ENCODE measurements around the gene ACO2.
A peak's percentile ranks its signal among the peaks of the same experiment; 100 is the strongest.

Gene ACO2

DNA sequence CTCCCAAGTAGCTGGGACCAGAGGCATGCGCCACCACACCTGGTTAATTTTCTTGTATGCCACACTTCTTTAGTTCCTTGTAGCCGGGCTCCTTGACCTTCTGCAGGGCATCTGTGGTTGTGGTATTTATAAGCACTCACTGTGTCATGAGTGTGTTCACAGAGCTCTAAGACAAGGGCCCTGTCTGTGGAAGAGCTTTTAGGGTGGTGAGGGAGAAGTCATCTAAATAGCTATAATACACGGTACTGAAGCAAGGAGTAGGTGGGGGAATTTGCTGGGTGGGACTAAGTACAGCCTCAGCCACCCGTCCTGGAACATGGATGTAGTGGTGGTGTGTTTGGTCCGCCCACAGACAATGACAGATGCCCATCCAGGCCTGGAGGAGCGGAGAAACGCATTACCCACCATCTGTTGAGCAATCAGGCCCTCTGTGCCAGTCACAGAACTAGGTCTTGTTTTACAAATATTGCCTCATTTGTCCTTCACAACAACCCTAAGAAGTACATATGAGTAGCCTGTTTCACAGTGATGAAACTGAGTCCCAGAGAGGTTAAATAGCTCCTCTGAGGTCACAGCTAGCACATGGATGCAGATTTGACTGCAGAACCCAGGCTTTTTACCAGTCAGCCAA, 10.1 kb downstream of the ACO2 start:
- Histone ChIP-seq H2BK5ac (ENCODE audit: low read depth, low read length, poor library complexity) (no peak overlapping the region), H3K4me3 (ENCODE audit: low read depth, low read length) (no peak overlapping the region)

DNA sequence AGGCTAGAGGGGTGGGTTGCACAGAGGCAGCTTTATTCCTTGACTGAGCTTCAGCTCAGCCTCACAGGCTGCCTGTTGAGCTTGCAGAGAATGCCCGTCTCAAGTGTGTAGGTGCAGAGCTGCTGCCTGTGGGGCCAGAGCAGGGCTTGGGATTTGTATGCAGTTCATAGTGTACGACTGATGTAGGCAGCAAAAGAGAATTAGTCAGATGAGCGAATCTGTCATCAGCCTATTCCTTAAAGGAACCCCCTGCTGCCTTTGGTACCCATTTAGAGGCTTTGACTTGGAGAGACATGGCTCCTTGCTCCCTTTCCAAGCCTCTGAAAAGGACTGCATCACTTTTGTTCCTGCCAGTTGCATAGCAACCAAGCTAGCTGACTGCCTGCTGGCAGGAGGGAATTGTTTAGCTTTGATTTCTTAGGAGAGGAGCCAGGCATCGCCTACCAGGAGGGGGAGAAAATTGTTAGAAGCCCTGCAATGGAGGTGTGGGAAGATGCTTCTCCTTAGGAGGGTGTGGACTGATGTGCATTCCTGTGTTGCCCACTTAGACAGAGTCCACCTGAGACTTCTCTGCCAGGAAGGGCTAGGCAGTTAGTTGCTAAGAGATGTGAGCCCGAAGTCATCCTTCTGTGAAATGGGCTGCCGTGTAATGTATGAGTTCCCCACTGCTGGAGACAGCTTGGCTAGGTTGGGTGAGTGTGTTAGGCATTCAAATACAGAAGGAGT, 10.9 kb downstream of the ACO2 start:
- Histone ChIP-seq H4K12ac (ENCODE audit: low read depth, low read length) (no peak overlapping the region), H3K4ac (ENCODE audit: low read depth, low read length) (peak overlapping the region; percentile 39), H3K79me1 (ENCODE audit: low read length) (no peaks in the 10 kb centered on the region), H3K36me3 (ENCODE audit: control insufficient read depth in 1 of 2, insufficient read depth in 2 of 2, low read length in 2 of 2) (peaks cover 0 to 3% of the 10 kb centered on the region in 2 experiments), H3K4me1 (ENCODE audit: control insufficient read depth in 1 of 2, insufficient read depth in 2 of 2, low read length in 2 of 2) (peaks cover 0 to 3% of the 10 kb centered on the region in 2 experiments), H3K79me2 (ENCODE audit: control insufficient read depth, insufficient read depth, low read length, poor library complexity) (no peaks in the 10 kb centered on the region), H4K91ac (ENCODE audit: low read depth, low read length) (no peak overlapping the region), H2AFZ (ENCODE audit: insufficient read depth, low read length, poor library complexity) (no peak overlapping the region), H3K4me3 (ENCODE audit: low read depth, low read length) (no peak overlapping the region), H3K9me3 (ENCODE audit: insufficient read depth, low read depth, low read length) (no peaks in the 10 kb centered on the region), H2BK5ac (ENCODE audit: low read depth, low read length, poor library complexity) (no peak overlapping the region), H3K14ac (ENCODE audit: low read length) (no peak overlapping the region), H2BK12ac (ENCODE audit: low read length) (no peak overlapping the region), H2AK5ac (ENCODE audit: low read length) (no peak overlapping the region), H3K23ac (ENCODE audit: low read length) (no peak overlapping the region), H3K27me3 (ENCODE audit: insufficient read depth, low read length) (no peaks in the 10 kb centered on the region), H3K18ac (ENCODE audit: low read length) (no peak overlapping the region), H2BK120ac (ENCODE audit: insufficient read depth, low read length, poor library complexity) (no peak overlapping the region), H4K8ac (ENCODE audit: low read depth, low read length) (no peak overlapping the region), H3K4me2 (ENCODE audit: low read length) (no peak overlapping the region), H3K9ac (ENCODE audit: low read length) (no peak overlapping the region), H3K27ac (ENCODE audit: low read depth, low read length) (no peak overlapping the region)
- no CpG with 5 or more reads among the region's 6 CpGs for WGBS (ENCODE audit: extremely low coverage, insufficient coverage, insufficient read length)
- DNase-seq = no peak

More for the DNA sequence above, 10.1 kb downstream of the ACO2 start:
- Histone ChIP-seq H2AK5ac (ENCODE audit: low read length) (no peak overlapping the region), H3K27me3 (ENCODE audit: insufficient read depth, low read length) (no peaks in the 10 kb centered on the region), H2BK12ac (ENCODE audit: low read length) (no peak overlapping the region), H3K9ac (ENCODE audit: low read length) (no peak overlapping the region), H3K18ac (ENCODE audit: low read length) (no peak overlapping the region), H3K23ac (ENCODE audit: low read length) (no peak overlapping the region), H3K79me2 (ENCODE audit: control insufficient read depth, insufficient read depth, low read length, poor library complexity) (peaks cover under 1% of the 10 kb centered on the region), H2BK120ac (ENCODE audit: insufficient read depth, low read length, poor library complexity) (no peak overlapping the region), H3K4me1 (ENCODE audit: control insufficient read depth in 1 of 2, insufficient read depth in 2 of 2, low read length in 2 of 2) (peaks cover 0 to 3% of the 10 kb centered on the region in 2 experiments), H3K4me2 (ENCODE audit: low read length) (no peak overlapping the region), H4K91ac (ENCODE audit: low read depth, low read length) (no peak overlapping the region), H4K12ac (ENCODE audit: low read depth, low read length) (no peak overlapping the region), H3K27ac (ENCODE audit: low read depth, low read length) (no peak overlapping the region), H3K4ac (ENCODE audit: low read depth, low read length) (peak overlapping the region; percentile 25), H4K8ac (ENCODE audit: low read depth, low read length) (no peak overlapping the region), H3K36me3 (ENCODE audit: control insufficient read depth in 1 of 2, insufficient read depth in 2 of 2, low read length in 2 of 2) (peaks cover 0 to 3% of the 10 kb centered on the region in 2 experiments), H3K9me3 (ENCODE audit: insufficient read depth, low read depth, low read length) (no peaks in the 10 kb centered on the region), H2AFZ (ENCODE audit: insufficient read depth, low read length, poor library complexity) (no peak overlapping the region), H3K79me1 (ENCODE audit: low read length) (no peaks in the 10 kb centered on the region), H3K14ac (ENCODE audit: low read length) (no peak overlapping the region)
- WGBS (ENCODE audit: extremely low coverage, insufficient coverage, insufficient read length) = no CpG with 5 or more reads among the region's 7 CpGs
- no peak for DNase-seq

GRCh38 chr22:41480397-41480735, 11.4 kb downstream of the ACO2 start:
- WGBS (ENCODE audit: extremely low coverage, insufficient coverage, insufficient read length) = no CpG with 5 or more reads among the region's 7 CpGs
- Histone ChIP-seq H3K14ac (ENCODE audit: low read length) (no peak overlapping the region), H4K91ac (ENCODE audit: low read depth, low read length) (no peak overlapping the region), H3K4me3 (ENCODE audit: low read depth, low read length) (no peak overlapping the region), H3K9ac (ENCODE audit: low read length) (no peak overlapping the region), H3K27ac (ENCODE audit: low read depth, low read length) (no peak overlapping the region), H3K79me2 (ENCODE audit: control insufficient read depth, insufficient read depth, low read length, poor library complexity) (no peaks in the 10 kb centered on the region), H3K4me2 (ENCODE audit: low read length) (no peak overlapping the region), H3K9me3 (ENCODE audit: insufficient read depth, low read depth, low read length) (no peaks in the 10 kb centered on the region), H4K12ac (ENCODE audit: low read depth, low read length) (no peak overlapping the region), H3K4ac (ENCODE audit: low read depth, low read length) (peak overlapping the region; percentile 39), H2BK12ac (ENCODE audit: low read length) (no peak overlapping the region), H3K23ac (ENCODE audit: low read length) (no peak overlapping the region), H3K79me1 (ENCODE audit: low read length) (no peaks in the 10 kb centered on the region), H2AK5ac (ENCODE audit: low read length) (no peak overlapping the region), H3K4me1 (ENCODE audit: control insufficient read depth in 1 of 2, insufficient read depth in 2 of 2, low read length in 2 of 2) (peaks cover 0 to 3% of the 10 kb centered on the region in 2 experiments), H2BK120ac (ENCODE audit: insufficient read depth, low read length, poor library complexity) (no peak overlapping the region), H2AFZ (ENCODE audit: insufficient read depth, low read length, poor library complexity) (no peak overlapping the region), H4K8ac (ENCODE audit: low read depth, low read length) (no peak overlapping the region), H2BK5ac (ENCODE audit: low read depth, low read length, poor library complexity) (no peak overlapping the region), H3K36me3 (ENCODE audit: control insufficient read depth in 1 of 2, insufficient read depth in 2 of 2, low read length in 2 of 2) (peaks cover 0 to 3% of the 10 kb centered on the region in 2 experiments), H3K27me3 (ENCODE audit: insufficient read depth, low read length) (no peaks in the 10 kb centered on the region), H3K18ac (ENCODE audit: low read length) (no peak overlapping the region)
- DNase-seq = no peak

GRCh38 chr22:41481131-41481830, 12.4 kb downstream of the ACO2 start:
- Histone ChIP-seq H2BK12ac (ENCODE audit: low read length) (no peak overlapping the region), H4K91ac (ENCODE audit: low read depth, low read length) (no peak overlapping the region), H2BK120ac (ENCODE audit: insufficient read depth, low read length, poor library complexity) (no peak overlapping the region), H3K9ac (ENCODE audit: low read length) (peak overlapping the region; percentile 23), H2AFZ (ENCODE audit: insufficient read depth, low read length, poor library complexity) (no peak overlapping the region), H3K36me3 (ENCODE audit: control insufficient read depth in 1 of 2, insufficient read depth in 2 of 2, low read length in 2 of 2) (peaks cover 0 to 3% of the 10 kb centered on the region in 2 experiments), H3K14ac (ENCODE audit: low read length) (no peak overlapping the region), H2AK5ac (ENCODE audit: low read length) (no peak overlapping the region), H3K27me3 (ENCODE audit: insufficient read depth, low read length) (no peaks in the 10 kb centered on the region), H3K4me2 (ENCODE audit: low read length) (no peak overlapping the region), H4K12ac (ENCODE audit: low read depth, low read length) (no peak overlapping the region), H3K18ac (ENCODE audit: low read length) (no peak overlapping the region), H3K23ac (ENCODE audit: low read length) (peak overlapping the region; percentile 78), H3K9me3 (ENCODE audit: insufficient read depth, low read depth, low read length) (no peaks in the 10 kb centered on the region), H3K79me1 (ENCODE audit: low read length) (no peaks in the 10 kb centered on the region), H3K4me3 (ENCODE audit: low read depth, low read length) (no peak overlapping the region), H3K4me1 (ENCODE audit: control insufficient read depth in 1 of 2, insufficient read depth in 2 of 2, low read length in 2 of 2) (peaks cover 0 to 3% of the 10 kb centered on the region in 2 experiments), H2BK5ac (ENCODE audit: low read depth, low read length, poor library complexity) (no peak overlapping the region), H3K79me2 (ENCODE audit: control insufficient read depth, insufficient read depth, low read length, poor library complexity) (no peaks in the 10 kb centered on the region), H3K4ac (ENCODE audit: low read depth, low read length) (no peak overlapping the region), H3K27ac (ENCODE audit: low read depth, low read length) (no peak overlapping the region), H4K8ac (ENCODE audit: low read depth, low read length) (no peak overlapping the region)
- WGBS (ENCODE audit: extremely low coverage, insufficient coverage, insufficient read length) = no CpG with 5 or more reads among the region's 15 CpGs
- DNase-seq = peak; percentile 31 to 55

Data from trophoblast cell (in vitro differentiated cells and primary cell).